Endothelial cell of umbilical vein (primary cell): ENCODE data around the gene TIMM17B. TPM values are rescaled to one million over a fixed set of nuclear protein-coding genes. Genes with fewer than 3 reads are reported as not detected.
"Not testable (repeated sequence)": the region's sequence is repeated elsewhere in the genome, so short reads cannot be mapped to it uniquely, and the experiment has no call there.

Experiments used
- BruUV-seq: library from RNA; stranded (reverse); fragments of 400-500 nt; replicated peaks from 2 replicates; lab custom pipeline; 2021; lab: Mats Ljungman, UMichigan
- CTCF ChIA-PET: fragments of 300-600, 350-600 bp; sonication (Branson Sonifier 250); formaldehyde crosslinking; loops from one replicate; lab custom pipeline; 2021; ENCODE audit warnings: antibody characterized with exemption, inconsistent platforms; lab: Charles Lee
- POLR2A ChIA-PET: fragments of 300-600, 350-600 bp; sonication (Branson Sonifier 250); formaldehyde crosslinking; loops from one replicate; lab custom pipeline; 2021; ENCODE audit warnings: antibody characterized with exemption, inconsistent platforms; lab: Charles Lee
- DNase-seq: peaks from one replicate; pipeline ENCODE4 v3.0.0-alpha.2; 2011; ENCODE audit warnings: low read depth, low spot score
- FAIRE-seq: peaks from 2 replicates; lab custom pipeline; 2011; peaks lifted over from hg19 to GRCh38; lab: Jason Lieb, UNC
- H2AFZ ChIP-seq: 2 replicates; pipeline ENCODE4 v1.6.0; 2012; ENCODE audit warnings: low read depth, low read length, control low read depth, inconsistent platforms
- H3K27ac ChIP-seq: 2 replicates; pipeline ENCODE4 v1.5.1; 2011; ENCODE audit warnings: low read depth, mild to moderate bottlenecking, control low read depth, low read length, moderate library complexity; ENCODE audit not compliant: insufficient read depth
- H3K27me3 ChIP-seq, 2 experiments: 2 replicates each; pipeline versions ENCODE4 v1.6.0 to v1.6.1; 2011; ENCODE audit warnings: low read length in 2 of 2, mixed read lengths in 1 of 2; ENCODE audit not compliant: control insufficient read depth in 2 of 2, insufficient read depth in 2 of 2
- H3K36me3 ChIP-seq, 2 experiments: 2 replicates in 1 of 2; 3 replicates in 1 of 2; pipeline ENCODE4 v1.5.1; 2011; ENCODE audit warnings: low read length in 2 of 2, mild to moderate bottlenecking in 1 of 2, moderate library complexity in 1 of 2; ENCODE audit not compliant: control insufficient read depth in 2 of 2, insufficient read depth in 2 of 2; ENCODE audit errors: extremely low read depth in 1 of 2
- H3K4me1 ChIP-seq: 3 replicates; pipeline ENCODE4 v1.5.1; 2011; ENCODE audit warnings: mild to moderate bottlenecking, low read length; ENCODE audit not compliant: control insufficient read depth, insufficient read depth; ENCODE audit errors: extremely low read depth
- H3K4me2 ChIP-seq: 2 replicates; pipeline ENCODE4 v1.6.1; 2011; ENCODE audit warnings: low read length, control low read depth, mixed read lengths; ENCODE audit not compliant: insufficient read depth
- H3K4me3 ChIP-seq, 3 experiments: fragments of 200-600 bp in 1 of 3; sonication (generic), shearing (Covaris generic) in 1 of 3; replicated peaks in 1 of 3; 2 replicates each; pipeline ENCODE4 v1.5.1; 2011 to 2016; ENCODE audit warnings: control low read depth in 3 of 3, low read length in 3 of 3, mild to moderate bottlenecking in 2 of 3, inconsistent platforms in 1 of 3, low read depth in 1 of 3, moderate library complexity in 1 of 3; ENCODE audit not compliant: insufficient read depth in 1 of 3
- H3K79me2 ChIP-seq: 2 replicates; pipeline ENCODE4 v1.6.0; 2012; ENCODE audit warnings: low read length, inconsistent platforms; ENCODE audit not compliant: control insufficient read depth, insufficient read depth
- H3K9ac ChIP-seq: replicated peaks from 2 replicates; pipeline ENCODE3; 2011; ENCODE audit warnings: low read length, control low read depth; ENCODE audit not compliant: insufficient read depth; ENCODE audit errors: extremely low read depth
- H3K9me1 ChIP-seq: replicated peaks from 3 replicates; pipeline ENCODE4 v1.6.0; 2011; ENCODE audit warnings: mild to moderate bottlenecking, low read length; ENCODE audit not compliant: control insufficient read depth, insufficient read depth; ENCODE audit errors: extremely low read depth
- H3K9me3 ChIP-seq: replicated peaks from 2 replicates; pipeline ENCODE4 v1.5.1; 2012; ENCODE audit warnings: low read length, inconsistent platforms; ENCODE audit not compliant: control insufficient read depth, insufficient read depth
- H4K20me1 ChIP-seq: replicated peaks from 2 replicates; pipeline ENCODE3; 2011; ENCODE audit warnings: mild to moderate bottlenecking, low read length; ENCODE audit not compliant: control insufficient read depth, insufficient read depth; ENCODE audit errors: extremely low read depth
- CTCF ChIP-seq, 2 donors: IDR thresholded peaks; 1 replicate in 1 of 2; 2 replicates in 1 of 2; pipeline ENCODE4 v1.5.1; 2011; ENCODE audit warnings: low read length in 2 of 2, mild to moderate bottlenecking in 2 of 2, moderate library complexity in 2 of 2, control low read depth in 1 of 2, inconsistent platforms in 1 of 2, low read depth in 1 of 2; ENCODE audit not compliant: insufficient read depth in 1 of 2; ENCODE audit errors: extremely low read depth in 1 of 2
- FOS ChIP-seq: IDR thresholded peaks from 2 replicates; pipeline ENCODE4 v1.6.1; 2011; ENCODE audit warnings: mild to moderate bottlenecking, low read length, moderate library complexity, borderline replicate concordance; ENCODE audit not compliant: insufficient read depth
- GATA2 ChIP-seq: IDR thresholded peaks from 2 replicates; pipeline ENCODE4 v1.7.0; 2011; ENCODE audit warnings: low read depth, mild to moderate bottlenecking, moderate library complexity, mixed read lengths, low read length; ENCODE audit not compliant: insufficient read length, insufficient read depth
- MAX ChIP-seq: IDR thresholded peaks from 2 replicates; pipeline ENCODE4 v1.6.1; 2011; ENCODE audit not compliant: insufficient read depth, insufficient read length
- POLR2A ChIP-seq: IDR thresholded peaks from 2 replicates; pipeline ENCODE4 v1.6.1; 2012; ENCODE audit warnings: low read depth, mild to moderate bottlenecking, control low read depth, low read length
- POLR2AphosphoS5 ChIP-seq: IDR thresholded peaks from 2 replicates; pipeline ENCODE4 v1.6.1; 2012; ENCODE audit warnings: low read depth, mild to moderate bottlenecking, control low read depth, low read length, moderate library complexity; ENCODE audit not compliant: insufficient read depth
- dilution Hi-C: fragments of 300-500 bp; cut with MboI; formaldehyde crosslinking; loops from one replicate; pipeline ENCODE4 v1.15.0; 2019; ENCODE audit warnings: low sequenced_read_pairs; ENCODE audit not compliant: extremely low pct_ligation_motif_present
- intact Hi-C: fragments of 100-400 bp; cut with micrococcal nuclease; formaldehyde crosslinking; loops from one replicate; pipeline ENCODE4 v1.10.0; 2022
- polyA plus RNA-seq, 4 experiments: library from polyadenylated mRNA; depleted of rRNA in 3 of 4; stranded (reverse) in 3 of 4; unstranded in 1 of 4; fragments of >200 nt; gene quantifications; 2 replicates each; pipeline versions ENCODE4 v1.2.1 to v1.2.3, GENCODE V29; 2011 to 2012; ENCODE audit warnings: missing spikeins in 1 of 4
- total RNA-seq: library from RNA; stranded (reverse); gene quantifications from 2 replicates; pipeline ENCODE4 v1.2.3, GENCODE V29; 2021

TIMM17B gene
- total and polyA plus RNA-seq, 2 donors (not counting 3 experiments of a cell fraction or from before 2014, with no cell fraction given): 36.0 to 73.1 TPM

- H3K27me3 ChIP-seq: no peaks in the 10 kb centered on the region
- no peak overlapping the region for H3K9ac ChIP-seq
- no peak for TF ChIP-seq MAX
- TF ChIP-seq GATA2: peak; percentile 48
- FAIRE-seq (peak; percentile 77), DNase-seq (peak; percentile 3)
- dilution Hi-C loops (no loop called here), intact Hi-C loops (no loop called here)
- H2AFZ ChIP-seq: no peak overlapping the region
- BruUV-seq: no TSS peak
- ChIA-PET POLR2A (no interaction called here), CTCF (interaction anchor here (0.9 kb wide), 1 partner anchor 27 kb away, joined by 5 read pairs; no protein-coding TSS in a partner anchor)
- no peak overlapping the region for H3K4me2 ChIP-seq
- peaks cover 2% of the 10 kb centered on the region for H3K4me1 ChIP-seq
- H3K4me3 ChIP-seq: no peak overlapping the region
- no peaks in the 10 kb centered on the region for H3K9me1 ChIP-seq
- no peaks in the 10 kb centered on the region for H3K79me2 ChIP-seq
- H3K27ac ChIP-seq: no peak overlapping the region
- no peaks in the 10 kb centered on the region for H4K20me1 ChIP-seq
- no peaks in the 10 kb centered on the region for H3K9me3 ChIP-seq
- H3K36me3 ChIP-seq: no peaks in the 10 kb centered on the region
Measured at GRCh38 chrX:48864210-48864609, 33.4 kb downstream of the TIMM17B start.

- dilution Hi-C loops (no loop called here), intact Hi-C loops (no loop called here)
- H2AFZ ChIP-seq: no peak overlapping the region
- H3K9me3 ChIP-seq: no peaks in the 10 kb centered on the region
- TF ChIP-seq POLR2AphosphoS5 (no peak), FOS (no peak), POLR2A (no peak), CTCF (IDR thresholded peaks at IDR 0.05; ENCODE audit: extremely low read depth in 1 of 2, insufficient read depth in 1 of 2, low read depth in 1 of 2, low read length in 2 of 2) (peak in 1 of 2 donors; percentile 4)
- H3K27ac ChIP-seq: no peak overlapping the region
- H3K4me3 ChIP-seq: no peak overlapping the region
- ChIA-PET CTCF (no interaction called here), POLR2A (no interaction called here)
- FAIRE-seq (no peak), DNase-seq (no peak)
- H3K79me2 ChIP-seq: no peaks in the 10 kb centered on the region
- no peaks in the 10 kb centered on the region for H3K9me1 ChIP-seq
- no peak overlapping the region for H3K4me2 ChIP-seq
- H3K9ac ChIP-seq: no peak overlapping the region
- no peaks in the 10 kb centered on the region for H4K20me1 ChIP-seq
- no TSS peak for BruUV-seq
- no peaks in the 10 kb centered on the region for H3K36me3 ChIP-seq
- no peaks in the 10 kb centered on the region for H3K4me1 ChIP-seq
- no peaks in the 10 kb centered on the region for H3K27me3 ChIP-seq
Measured at GRCh38 chrX:48854898-48855297, 42.7 kb downstream of the TIMM17B start.

GRCh38 chrX:48854121-48854804, 43.3 kb downstream of the TIMM17B start:
- H3K4me2 ChIP-seq, H3K27ac ChIP-seq, H3K79me2 ChIP-seq, H4K20me1 ChIP-seq, H3K36me3 ChIP-seq, H3K4me1 ChIP-seq, H3K9me1 ChIP-seq, H3K27me3 ChIP-seq, POLR2A ChIA-PET, intact Hi-C loops, H2AFZ ChIP-seq, CTCF ChIA-PET, H3K9me3 ChIP-seq, dilution Hi-C loops, H3K4me3 ChIP-seq, DNase-seq, BruUV-seq, H3K9ac ChIP-seq, FAIRE-seq: not testable (repeated sequence)
